ENCODE data around the gene TBC1D14. TPM values are rescaled to one million over a fixed set of nuclear protein-coding genes. Genes with fewer than 3 reads are reported as not detected.

The TBC1D14 gene
- total and polyA plus RNA-seq, 5 donors, result 20.1 to 44.8 (median 41.3) TPM

- intact Hi-C loops (cut with DNase I), result no loop called here
- Histone ChIP-seq H3K27me3 (ENCODE audit: control insufficient read depth, insufficient read depth) (no peaks in the 10 kb centered on the region), H3K9me3 (ENCODE audit: control insufficient read depth, low read length) (no peaks in the 10 kb centered on the region), H3K27ac (ENCODE audit: low read length) (no peak overlapping the region), H3K4me1 (ENCODE audit: control insufficient read depth, insufficient read depth, low read length) (no peaks in the 10 kb centered on the region), H3K4me3 (ENCODE audit: low read length) (no peak overlapping the region)
- 84% methylated on average over 12 of the region's 12 CpGs for WGBS
- DNase-seq, result no peak
- no peak for ATAC-seq
Observed at GRCh38 chr4:6963139-6963611, 53.5 kb downstream of the TBC1D14 start.

GRCh38 chr4:6964858-6965257, 55.2 kb downstream of the TBC1D14 start:
- ATAC-seq, result no peak
- 94% methylated on average over 5 of the region's 5 CpGs for WGBS

DNA sequence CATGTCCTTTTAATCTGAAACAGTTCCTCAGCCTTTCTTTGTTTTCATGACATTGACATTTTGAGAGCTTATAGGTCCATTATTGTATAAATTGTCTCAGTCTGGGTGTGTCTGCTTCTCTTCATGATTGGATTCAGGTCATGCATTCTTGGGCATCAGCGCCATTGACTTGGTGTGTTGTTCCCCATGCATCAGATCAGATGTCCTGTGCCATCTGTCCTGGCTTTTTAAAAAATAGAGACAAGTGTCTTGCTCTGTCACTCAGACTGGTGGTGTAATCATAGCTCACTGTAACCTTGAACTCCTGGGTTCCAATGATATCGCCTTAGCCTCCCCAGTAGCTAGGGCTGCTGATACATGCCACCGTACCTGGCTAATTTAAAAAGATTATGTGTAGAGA, 55.7 kb downstream of the TBC1D14 start:
- Histone ChIP-seq H3K27ac (ENCODE audit: low read length) (no peak overlapping the region), H3K27me3 (ENCODE audit: control insufficient read depth, insufficient read depth) (no peaks in the 10 kb centered on the region), H3K9me3 (ENCODE audit: control insufficient read depth, low read length) (no peaks in the 10 kb centered on the region), H3K4me3 (ENCODE audit: low read length) (no peak overlapping the region), H3K4me1 (ENCODE audit: control insufficient read depth, insufficient read depth, low read length) (no peaks in the 10 kb centered on the region)
- DNase-seq, result no peak
- WGBS, result over 99% methylated on average over 3 of the region's 3 CpGs
- no peak for ATAC-seq
- intact Hi-C loops (cut with DNase I), result no loop called here

More at GRCh38 chr4:6964858-6965257, 55.2 kb downstream of the TBC1D14 start:
- Histone ChIP-seq H3K4me1 (ENCODE audit: control insufficient read depth, insufficient read depth, low read length) (no peaks in the 10 kb centered on the region), H3K4me3 (ENCODE audit: low read length) (no peak overlapping the region), H3K27ac (ENCODE audit: low read length) (no peak overlapping the region), H3K27me3 (ENCODE audit: control insufficient read depth, insufficient read depth) (no peaks in the 10 kb centered on the region), H3K9me3 (ENCODE audit: control insufficient read depth, low read length) (no peaks in the 10 kb centered on the region)
- intact Hi-C loops (cut with DNase I), result no loop called here
- DNase-seq, result no peak

DNA sequence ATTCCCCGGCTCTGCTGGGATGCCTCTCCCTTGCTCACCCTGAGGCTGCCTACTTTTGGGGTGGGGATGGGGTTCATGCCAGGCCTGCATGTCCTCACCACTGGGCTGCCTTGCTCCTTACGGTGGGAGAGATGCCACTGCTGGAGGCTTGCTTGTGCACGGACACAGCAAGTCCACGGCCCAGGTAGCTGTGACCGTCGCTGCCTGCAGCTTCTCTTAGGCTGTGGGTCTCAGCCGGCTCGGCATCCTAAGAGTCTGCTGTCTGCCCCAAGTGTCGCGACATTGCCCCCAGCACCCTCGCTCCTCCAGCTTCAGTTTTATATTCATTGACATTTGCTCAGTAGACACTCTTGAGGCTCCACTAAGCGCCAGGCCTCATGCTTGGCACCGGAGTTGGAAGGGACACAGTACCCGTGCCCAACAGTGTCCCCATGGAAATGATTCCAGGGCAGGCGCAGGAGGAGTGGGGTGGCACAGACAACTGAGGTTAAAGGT, 58.3 kb downstream of the TBC1D14 start:
- H3K4me3 ChIP-seq (ENCODE audit: low read length), result no peak overlapping the region
- intact Hi-C loops (cut with DNase I), result no loop called here
- no peaks in the 10 kb centered on the region for H3K4me1 ChIP-seq (ENCODE audit: control insufficient read depth, insufficient read depth, low read length)
- no peak for DNase-seq
- no peaks in the 10 kb centered on the region for H3K9me3 ChIP-seq (ENCODE audit: control insufficient read depth, low read length)
- H3K27me3 ChIP-seq (ENCODE audit: control insufficient read depth, insufficient read depth), result no peaks in the 10 kb centered on the region
- ATAC-seq, result peak; percentile 24 to 35
- no peak overlapping the region for H3K27ac ChIP-seq (ENCODE audit: low read length)
- 88% methylated on average over 15 of the region's 15 CpGs for WGBS

GRCh38 chr4:6968496-6968895, 58.9 kb downstream of the TBC1D14 start:
- Histone ChIP-seq H3K4me1 (ENCODE audit: control insufficient read depth, insufficient read depth, low read length) (no peaks in the 10 kb centered on the region), H3K27ac (ENCODE audit: low read length) (no peak overlapping the region), H3K4me3 (ENCODE audit: low read length) (no peak overlapping the region), H3K27me3 (ENCODE audit: control insufficient read depth, insufficient read depth) (no peaks in the 10 kb centered on the region), H3K9me3 (ENCODE audit: control insufficient read depth, low read length) (no peaks in the 10 kb centered on the region)
- ATAC-seq, result peak in 1 of 2 donors; percentile 11
- intact Hi-C loops (cut with DNase I), result no loop called here
- WGBS, result 75% methylated on average over 11 of the region's 11 CpGs
- no peak for DNase-seq

- Histone ChIP-seq H3K27me3 (ENCODE audit: control insufficient read depth, insufficient read depth) (no peaks in the 10 kb centered on the region), H3K4me3 (ENCODE audit: low read length) (no peak overlapping the region), H3K4me1 (ENCODE audit: control insufficient read depth, insufficient read depth, low read length) (no peaks in the 10 kb centered on the region), H3K9me3 (ENCODE audit: control insufficient read depth, low read length) (no peaks in the 10 kb centered on the region), H3K27ac (ENCODE audit: low read length) (no peak overlapping the region)
- intact Hi-C loops (cut with DNase I), result loop anchor here in 1 of 4 donors (10.0 kb wide), 1 partner anchor 105 kb away; no protein-coding TSS in a partner anchor
- WGBS, result 91% methylated on average over 18 of the region's 18 CpGs
- ATAC-seq (no peak), DNase-seq (no peak)
Observed at GRCh38 chr4:6969826-6970800, 60.5 kb downstream of the TBC1D14 start.

GRCh38 chr4:6971536-6972374, 62.1 kb downstream of the TBC1D14 start:
- Histone ChIP-seq H3K4me1 (ENCODE audit: control insufficient read depth, insufficient read depth, low read length) (no peaks in the 10 kb centered on the region), H3K27ac (ENCODE audit: low read length) (no peak overlapping the region), H3K27me3 (ENCODE audit: control insufficient read depth, insufficient read depth) (no peaks in the 10 kb centered on the region), H3K9me3 (ENCODE audit: control insufficient read depth, low read length) (no peaks in the 10 kb centered on the region), H3K4me3 (ENCODE audit: low read length) (no peak overlapping the region)
- WGBS, result 82% methylated on average over 16 of the region's 16 CpGs
- intact Hi-C loops (cut with DNase I), result loop anchor here in 1 of 4 donors (10.0 kb wide), 1 partner anchor 103 kb away; no protein-coding TSS in a partner anchor
- ATAC-seq, result no peak
- no peak for DNase-seq

DNA sequence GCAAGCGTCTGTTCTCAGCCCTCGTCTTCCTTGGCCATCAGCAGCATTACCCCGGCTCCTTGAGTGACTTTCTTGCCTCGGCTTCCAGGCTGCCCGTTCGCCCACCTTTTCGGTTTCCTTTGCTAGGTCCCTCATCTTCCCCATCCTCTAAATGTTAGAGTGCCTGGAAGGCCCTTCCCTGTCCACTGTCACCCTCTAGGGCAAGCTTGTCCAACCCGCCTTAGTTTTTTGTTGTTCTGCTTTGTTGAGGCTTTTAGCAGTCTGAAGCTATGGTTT, 62.7 kb downstream of the TBC1D14 start:
- DNase-seq (no peak), ATAC-seq (no peak)
- Histone ChIP-seq H3K4me1 (ENCODE audit: control insufficient read depth, insufficient read depth, low read length) (no peaks in the 10 kb centered on the region), H3K27me3 (ENCODE audit: control insufficient read depth, insufficient read depth) (no peaks in the 10 kb centered on the region), H3K4me3 (ENCODE audit: low read length) (no peak overlapping the region), H3K27ac (ENCODE audit: low read length) (no peak overlapping the region), H3K9me3 (ENCODE audit: control insufficient read depth, low read length) (no peaks in the 10 kb centered on the region)
- WGBS, result 82% methylated on average over 8 of the region's 8 CpGs
- intact Hi-C loops (cut with DNase I), result loop anchor here in 1 of 4 donors (10.0 kb wide), 1 partner anchor 102 kb away; no protein-coding TSS in a partner anchor

DNA sequence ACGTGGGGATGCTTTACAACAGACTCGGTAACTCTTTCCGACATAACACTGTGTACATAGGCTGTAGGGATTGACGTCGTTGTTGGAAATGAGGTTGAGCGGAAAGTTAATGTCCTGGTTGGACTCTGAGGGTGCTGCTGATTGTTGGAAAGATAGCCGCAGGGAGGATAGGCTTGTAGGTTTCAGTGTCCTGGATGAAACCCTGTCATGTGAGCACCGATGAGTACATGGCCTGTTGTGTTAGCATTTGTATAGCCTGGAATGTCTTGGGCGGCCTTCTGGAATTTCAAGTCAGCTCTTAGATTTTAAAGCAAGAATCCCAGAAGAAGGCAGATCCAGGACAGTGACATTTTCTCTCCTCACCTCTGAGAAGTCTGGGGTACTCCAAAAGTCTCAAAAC, 63.3 kb downstream of the TBC1D14 start:
- H3K4me3 ChIP-seq (ENCODE audit: low read length), result no peak overlapping the region
- WGBS, result 92% methylated on average over 9 of the region's 9 CpGs
- no peak overlapping the region for H3K27ac ChIP-seq (ENCODE audit: low read length)
- no peaks in the 10 kb centered on the region for H3K27me3 ChIP-seq (ENCODE audit: control insufficient read depth, insufficient read depth)
- DNase-seq (no peak), ATAC-seq (no peak)
- no peaks in the 10 kb centered on the region for H3K9me3 ChIP-seq (ENCODE audit: control insufficient read depth, low read length)
- no peaks in the 10 kb centered on the region for H3K4me1 ChIP-seq (ENCODE audit: control insufficient read depth, insufficient read depth, low read length)
- intact Hi-C loops (cut with DNase I), result loop anchor here in 1 of 4 donors (10.0 kb wide), 1 partner anchor 102 kb away; no protein-coding TSS in a partner anchor

DNA sequence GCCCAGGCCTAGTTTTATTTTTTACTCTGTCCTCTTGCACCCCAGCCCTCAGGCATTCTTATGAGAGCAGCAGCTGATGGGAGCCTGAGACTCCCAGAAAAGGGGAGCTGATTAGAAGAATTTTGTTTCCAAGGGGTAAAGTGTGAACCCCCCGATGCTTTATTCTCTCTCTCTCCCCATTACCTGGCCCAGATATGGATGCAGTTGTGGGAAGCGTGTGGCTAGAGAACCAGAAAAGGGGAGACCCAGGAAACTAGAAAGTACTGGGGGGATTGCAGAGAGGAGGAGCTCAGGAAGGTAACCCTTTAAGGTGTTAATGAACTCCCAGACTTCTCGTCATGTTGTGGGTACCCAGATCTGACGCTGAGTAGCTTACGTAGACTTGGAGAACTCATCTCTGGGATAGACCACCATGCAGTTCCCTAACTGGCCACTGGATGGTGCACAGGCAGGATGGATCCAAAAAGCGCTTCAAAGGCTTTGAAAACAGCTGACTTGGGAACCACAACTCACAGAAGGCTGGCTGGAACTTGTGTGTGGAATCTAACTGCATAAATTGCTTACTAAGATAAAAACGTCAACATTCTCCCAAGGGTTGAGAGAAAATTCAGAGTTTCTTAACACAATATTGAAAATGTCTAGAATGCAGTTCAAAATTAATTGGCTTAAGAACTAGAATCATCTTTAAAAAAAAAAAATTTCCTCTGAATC, 64.7 kb downstream of the TBC1D14 start:
- Histone ChIP-seq H3K27ac (ENCODE audit: low read length) (no peak overlapping the region), H3K9me3 (ENCODE audit: control insufficient read depth, low read length) (no peaks in the 10 kb centered on the region), H3K4me3 (ENCODE audit: low read length) (no peak overlapping the region), H3K27me3 (ENCODE audit: control insufficient read depth, insufficient read depth) (no peaks in the 10 kb centered on the region), H3K4me1 (ENCODE audit: control insufficient read depth, insufficient read depth, low read length) (no peaks in the 10 kb centered on the region)
- ATAC-seq (peak; percentile 94), DNase-seq (peak; percentile 81 to 92 (median 88))
- intact Hi-C loops (cut with DNase I), result loop anchor here in 2 of 4 donors (2.0 to 10.0 kb wide), 2 partner anchors 97 to 101 kb away; no protein-coding TSS in a partner anchor
- 26% methylated on average over 7 of the region's 7 CpGs for WGBS

Data from right cardiac atrium (tissue), 5 donors.